HG03432 (cell line): Measurements from ENCODE around the gene AXIN2.
A peak's percentile ranks its signal among the peaks of the same experiment; 100 is the strongest.

Experiments
- ATAC-seq: cut with Tn5 transposase; IDR thresholded peaks from one replicate; pipeline ENCODE4 v1.9.1; 2021; ENCODE audit warnings: mild to moderate bottlenecking, moderate library complexity; ENCODE audit not compliant: unreplicated experiment

Gene AXIN2

DNA sequence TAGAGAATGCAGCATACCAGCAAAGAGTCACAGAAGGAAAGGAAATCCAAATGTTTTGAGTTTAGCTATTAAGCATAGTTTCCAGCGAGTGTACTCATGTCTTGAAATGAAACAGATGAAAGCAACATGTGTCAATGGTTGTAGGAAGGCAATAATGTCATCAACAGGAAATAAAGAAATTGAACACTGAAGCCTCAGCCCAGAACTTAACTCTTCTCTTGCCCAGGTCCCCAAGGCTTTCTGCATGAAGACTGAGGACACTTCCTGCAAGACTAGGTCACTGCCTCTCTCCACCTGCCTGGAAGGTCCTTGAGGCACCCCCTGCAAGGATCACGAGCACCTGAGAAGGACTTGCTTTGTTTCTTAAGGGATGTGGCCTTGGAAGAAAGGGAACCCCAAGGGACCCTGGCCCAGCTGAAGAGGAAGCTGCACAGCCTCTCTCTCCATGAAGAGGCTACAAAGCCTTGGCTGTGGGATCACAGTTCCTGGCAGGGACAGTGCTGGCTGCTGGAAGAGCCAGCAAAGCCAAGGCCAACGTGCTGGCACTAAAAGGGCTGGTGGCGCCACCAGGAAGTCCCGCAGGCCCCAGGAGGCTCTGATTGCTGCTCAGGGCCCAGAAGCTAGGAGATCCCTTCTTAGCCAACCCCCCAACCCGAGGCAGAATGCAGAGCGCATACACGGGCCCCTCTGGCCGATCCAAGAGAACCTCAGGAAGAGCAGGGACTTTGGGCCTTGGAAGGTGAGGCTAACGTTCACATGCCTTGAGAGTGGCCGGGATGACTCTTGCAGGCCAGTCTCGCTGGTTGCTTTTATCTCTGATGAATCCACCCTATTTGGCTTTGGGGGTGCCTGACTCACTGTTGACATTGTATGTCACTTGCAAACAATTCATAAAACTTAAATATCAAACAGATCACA is 23.4 kb upstream of the AXIN2 start:
- no peak for ATAC-seq

DNA sequence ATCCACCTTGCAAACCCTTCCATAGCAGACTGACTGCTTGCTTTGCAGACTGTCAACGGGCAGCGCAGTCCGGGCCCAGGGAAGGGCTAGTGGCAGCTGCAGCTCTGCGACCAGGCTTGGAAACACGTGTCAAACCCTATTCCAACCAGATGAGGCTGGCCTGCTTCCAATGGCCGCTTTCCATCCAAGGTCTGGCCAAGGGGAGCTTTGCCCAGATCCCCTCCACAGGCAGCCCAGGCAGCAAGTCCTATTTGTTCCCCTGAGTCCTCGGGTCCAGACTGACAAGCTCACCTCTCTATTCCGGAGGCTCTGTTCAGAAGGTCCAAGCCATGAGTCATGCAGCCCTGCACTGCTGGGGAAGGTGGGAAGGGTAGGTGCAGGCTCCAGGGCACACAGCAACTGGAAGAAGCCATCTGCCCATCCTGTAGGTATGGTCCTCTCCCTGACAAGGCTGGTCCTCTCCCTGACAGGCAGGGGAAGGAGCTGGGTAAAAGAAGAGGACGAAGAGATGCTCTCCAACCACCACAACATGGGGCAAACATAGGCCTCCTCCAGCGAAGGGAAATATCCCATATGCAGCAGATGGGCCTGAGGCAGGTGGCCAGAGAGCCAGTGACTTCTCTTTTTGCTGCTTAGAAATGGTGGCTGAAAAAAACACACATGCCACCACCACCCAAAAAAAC is 22.6 kb upstream of the AXIN2 start:
- no peak for ATAC-seq

DNA sequence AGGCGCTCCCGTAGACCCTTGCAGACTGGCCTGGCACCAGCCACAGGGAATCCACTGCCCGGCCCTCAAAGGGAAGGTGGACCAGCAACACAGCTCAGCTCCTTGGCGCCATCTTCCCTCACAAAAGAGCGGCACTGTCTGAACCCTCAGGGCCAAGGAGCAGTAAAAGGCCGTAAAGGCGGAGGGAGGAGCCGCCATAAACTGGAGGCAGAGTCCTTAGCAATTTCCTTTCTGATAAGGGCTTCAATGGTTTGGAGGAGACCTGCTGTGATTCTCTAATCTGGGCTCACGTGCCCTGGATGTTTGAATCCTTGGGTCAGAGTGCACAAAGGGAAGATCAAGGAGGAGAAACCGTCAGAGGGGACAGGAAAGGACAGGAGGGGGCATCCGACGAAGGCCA is 15.5 kb upstream of the AXIN2 start:
- no peak for ATAC-seq

DNA sequence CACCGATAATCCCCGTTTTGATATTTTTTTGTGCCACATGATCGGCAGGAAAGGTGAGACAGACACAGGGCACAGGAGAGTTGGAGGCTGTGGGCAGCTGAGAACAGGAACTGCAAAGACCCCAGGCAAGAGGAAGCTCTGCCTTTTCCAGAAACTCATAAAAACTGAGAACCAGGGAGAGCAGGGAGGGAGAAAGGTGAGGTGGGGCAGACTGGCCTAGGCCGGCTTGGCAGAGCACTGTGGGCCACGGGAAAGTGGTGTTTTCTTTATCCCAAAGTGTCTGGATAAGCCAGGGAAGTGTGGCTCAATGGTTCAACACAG is 11.8 kb upstream of the AXIN2 start:
- ATAC-seq, result no peak

DNA sequence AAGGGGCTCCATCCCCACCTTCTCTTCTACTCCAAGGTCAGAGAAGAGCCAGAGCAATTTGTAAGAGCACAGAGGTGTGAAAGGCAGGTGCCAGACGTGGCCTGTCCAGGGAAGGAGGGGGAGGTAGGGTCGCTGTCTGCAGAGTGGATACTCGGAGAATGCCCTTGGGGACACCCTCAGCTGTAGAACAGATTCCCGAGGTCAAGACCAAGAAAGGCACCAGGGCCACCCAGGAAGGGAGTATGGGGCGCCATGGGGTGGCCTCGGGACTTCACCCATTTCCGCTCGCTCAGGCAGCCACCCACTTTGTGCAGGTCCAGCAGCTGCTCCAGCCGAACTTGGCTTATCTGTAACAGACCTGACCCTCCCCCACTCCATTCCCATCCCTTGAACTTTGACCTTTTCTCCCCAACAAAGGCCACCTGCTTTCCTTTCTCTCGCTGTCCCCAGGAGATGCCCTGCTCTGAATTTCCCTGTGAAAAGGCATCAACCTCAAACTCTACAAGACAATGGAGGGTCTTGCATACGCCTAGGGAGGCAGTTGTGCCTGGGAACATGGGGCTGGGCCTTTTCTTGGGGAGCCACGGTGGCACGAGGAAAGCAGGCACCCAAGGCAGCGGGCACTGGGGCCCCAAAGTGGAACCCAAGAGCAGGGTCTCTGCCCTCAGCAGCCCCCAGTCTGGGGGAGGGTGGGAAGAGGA is 11.3 kb upstream of the AXIN2 start:
- no peak for ATAC-seq

DNA sequence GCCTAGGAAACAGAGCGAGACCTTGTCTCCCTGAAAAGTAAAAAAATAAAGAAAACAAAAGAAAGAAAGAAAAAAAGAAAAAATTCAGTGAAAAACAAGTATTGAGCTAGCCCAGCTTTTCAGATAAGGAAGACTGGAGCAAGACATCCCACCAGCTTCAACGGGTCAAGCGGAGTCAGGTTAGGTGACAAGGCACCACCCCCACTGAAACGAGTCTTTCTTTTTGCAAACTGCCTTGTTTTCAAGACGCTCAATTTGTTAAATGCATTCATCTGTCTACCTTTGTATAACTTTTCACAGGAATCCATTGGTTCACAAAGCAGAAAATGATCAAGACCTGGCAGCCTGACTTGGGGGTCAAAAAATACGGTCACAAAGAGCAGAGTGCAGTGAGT is 10.7 kb upstream of the AXIN2 start:
- no peak for ATAC-seq

DNA sequence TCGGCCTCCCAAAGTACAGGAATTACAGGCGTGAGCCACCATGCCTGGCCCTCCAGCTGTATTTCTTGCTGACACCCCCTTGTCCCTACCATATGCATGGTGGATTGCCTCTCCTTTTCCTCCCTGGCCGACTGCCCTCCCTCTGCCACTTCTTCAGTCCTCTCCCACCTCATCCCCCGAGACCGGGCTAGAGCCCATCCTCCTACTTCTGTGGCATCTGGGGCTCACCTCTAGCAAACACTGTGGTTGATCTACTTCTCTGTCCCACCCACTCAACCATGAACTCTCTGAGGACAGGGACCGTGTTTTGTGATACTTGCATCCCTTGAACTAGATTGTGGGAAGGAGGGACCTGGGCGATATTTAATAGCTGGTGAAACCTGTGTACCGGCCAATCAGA is 7.5 kb upstream of the AXIN2 start:
- no peak for ATAC-seq

DNA sequence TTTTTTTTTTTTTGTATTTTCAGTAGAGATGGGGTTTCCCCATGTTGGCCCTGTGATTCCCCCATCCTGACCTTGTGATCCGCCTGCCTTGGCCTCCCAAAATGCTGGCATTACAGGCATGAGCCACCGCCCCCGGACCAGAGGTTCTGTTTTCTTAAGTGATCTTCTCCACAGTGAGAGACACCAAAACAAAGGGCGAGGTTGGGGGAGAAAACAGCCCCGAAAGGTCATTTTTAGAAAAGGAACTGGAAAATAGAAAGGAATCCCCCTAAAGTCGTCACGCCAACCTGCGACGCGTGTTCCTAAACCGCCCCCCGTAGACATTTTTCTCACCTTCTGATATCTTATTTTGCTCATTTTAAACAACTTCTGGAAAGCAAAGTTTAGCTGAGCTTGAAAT is 6.1 kb upstream of the AXIN2 start:
- ATAC-seq, result no peak

DNA sequence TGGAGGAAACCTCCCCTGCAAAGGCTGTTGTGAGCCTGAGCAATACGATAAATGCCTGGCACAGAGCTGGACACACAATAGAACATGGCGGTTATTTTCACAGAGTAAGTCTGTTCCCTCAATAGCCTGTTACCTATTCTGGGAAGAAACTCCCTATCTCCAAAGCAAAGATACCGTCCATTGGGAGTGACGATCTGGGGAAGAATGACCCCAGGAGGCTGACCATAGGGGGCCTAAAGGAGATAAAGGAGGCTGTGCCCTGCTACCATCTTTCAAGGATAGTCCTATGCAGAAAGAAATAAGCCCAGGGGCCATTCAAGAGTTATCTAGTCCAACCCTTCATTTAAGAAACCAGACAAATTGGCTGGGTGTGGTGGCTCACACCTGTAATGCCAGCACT is 4.1 kb upstream of the AXIN2 start:
- ATAC-seq, result no peak

DNA sequence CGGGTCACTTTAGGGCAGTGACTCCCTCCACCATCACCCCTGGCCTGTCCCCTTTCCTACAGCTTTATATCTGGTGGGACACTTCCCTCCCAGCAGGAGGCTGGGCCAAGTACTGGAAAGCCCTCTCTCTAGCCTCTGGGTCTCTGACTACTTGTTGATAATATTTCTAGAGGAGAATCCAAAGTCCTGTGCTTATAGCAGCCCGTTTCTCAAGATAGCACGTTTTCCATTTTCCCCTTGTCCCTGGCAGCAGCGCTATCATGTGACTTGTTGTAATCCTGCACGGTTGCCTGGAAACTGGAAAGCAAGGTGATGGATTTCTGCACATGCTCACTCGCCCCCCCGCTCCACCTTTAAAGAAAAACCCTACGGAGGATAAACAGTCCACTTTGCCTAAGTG is 3.3 kb upstream of the AXIN2 start:
- ATAC-seq, result no peak

DNA sequence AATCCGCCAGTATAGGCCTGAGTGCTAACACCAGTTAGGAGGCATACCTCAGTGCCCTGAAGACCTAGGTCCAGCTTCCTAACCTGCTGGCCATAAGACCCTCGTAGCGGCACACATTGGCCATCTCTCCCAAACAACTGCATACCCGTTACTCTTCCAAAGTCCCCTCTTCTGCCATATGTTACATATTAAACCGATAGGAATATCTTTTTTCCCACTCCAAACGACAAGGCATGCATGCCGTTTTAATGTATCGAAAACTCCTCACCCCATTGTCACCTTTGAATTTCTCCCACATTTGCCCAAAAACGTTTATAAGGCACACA is 721 bp upstream of the AXIN2 start:
- no peak for ATAC-seq

DNA sequence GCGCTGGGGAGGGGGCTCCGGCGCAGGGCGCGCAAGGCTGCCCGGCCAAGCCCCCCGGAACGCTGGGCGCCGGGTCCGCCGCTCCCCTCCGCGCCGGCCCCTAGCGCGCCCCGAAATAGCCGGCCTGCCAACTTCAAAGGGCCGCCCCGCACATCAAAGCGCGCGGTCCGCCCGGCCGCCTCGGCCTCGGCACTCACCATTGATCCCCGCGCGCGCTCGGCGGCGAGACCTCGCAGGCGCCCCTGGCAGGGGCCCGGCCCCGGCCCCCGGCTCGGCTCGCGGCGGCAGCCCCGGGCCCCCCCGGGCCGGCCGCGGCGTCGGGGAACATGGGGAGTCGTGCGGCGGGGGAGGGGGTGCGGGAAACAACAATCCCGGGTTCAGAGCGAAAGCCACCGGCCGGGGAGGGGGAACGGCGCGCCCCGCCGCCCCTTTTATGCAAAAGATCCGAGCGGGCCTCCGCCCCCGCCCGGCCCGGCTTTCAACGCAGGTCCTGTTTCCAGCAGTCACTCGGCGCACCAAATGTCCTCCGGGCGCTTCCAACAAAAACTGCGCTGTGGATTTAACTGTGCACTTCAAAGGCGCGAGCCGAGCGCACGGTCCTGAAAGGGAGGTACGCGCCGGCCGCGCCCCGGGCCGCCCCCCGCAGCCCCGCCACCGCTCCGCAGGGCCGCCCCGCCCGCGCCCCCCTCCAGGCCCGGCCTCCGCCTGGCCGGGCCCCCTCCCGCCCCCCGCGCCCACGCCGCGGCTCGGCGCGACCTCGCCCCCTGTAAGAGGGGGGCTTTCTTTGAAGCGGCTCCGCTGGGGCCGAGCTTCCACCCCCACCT is 608 bp downstream of the AXIN2 start:
- ATAC-seq, result peak; percentile 53

DNA sequence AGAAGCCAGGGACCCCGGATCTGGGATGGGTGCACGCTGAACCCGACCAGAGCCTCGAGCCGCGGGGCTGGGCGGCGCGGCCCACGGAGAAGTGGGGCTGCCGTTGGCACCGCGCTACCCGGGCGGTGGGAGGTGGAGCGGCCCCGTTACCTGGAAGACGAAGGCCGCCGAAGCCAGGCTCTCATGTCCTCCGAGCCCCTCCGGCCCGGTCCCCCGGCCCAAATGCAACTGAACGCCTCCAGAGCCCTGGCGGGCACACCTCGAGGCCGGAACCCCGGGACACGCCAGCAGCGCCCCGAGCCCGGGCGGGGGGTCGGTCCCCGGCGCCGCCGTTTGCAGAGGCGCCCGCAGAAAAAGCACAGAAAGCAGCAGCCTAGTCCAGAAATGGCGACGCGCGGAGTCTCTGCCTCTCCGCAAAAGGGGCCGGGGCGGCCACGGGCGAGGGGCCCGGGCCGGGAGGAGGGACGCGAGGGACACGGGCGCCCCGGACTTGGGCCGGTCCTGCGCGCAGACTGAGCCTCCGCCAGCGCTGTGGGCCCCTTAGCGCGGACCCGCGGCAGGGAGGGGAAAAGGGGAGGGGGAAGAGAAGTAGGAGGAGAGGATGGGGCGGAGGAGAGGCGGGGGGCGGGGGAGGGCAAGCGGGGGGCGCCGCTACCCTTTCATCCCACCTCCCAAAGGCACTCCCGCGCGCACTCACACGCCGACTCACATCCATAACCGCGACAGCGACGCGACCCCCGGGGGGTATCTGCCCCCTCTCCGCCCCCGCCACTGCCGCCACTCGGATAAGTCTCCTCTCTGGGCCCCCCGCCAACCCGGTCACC is 1.4 kb downstream of the AXIN2 start:
- ATAC-seq, result no peak

DNA sequence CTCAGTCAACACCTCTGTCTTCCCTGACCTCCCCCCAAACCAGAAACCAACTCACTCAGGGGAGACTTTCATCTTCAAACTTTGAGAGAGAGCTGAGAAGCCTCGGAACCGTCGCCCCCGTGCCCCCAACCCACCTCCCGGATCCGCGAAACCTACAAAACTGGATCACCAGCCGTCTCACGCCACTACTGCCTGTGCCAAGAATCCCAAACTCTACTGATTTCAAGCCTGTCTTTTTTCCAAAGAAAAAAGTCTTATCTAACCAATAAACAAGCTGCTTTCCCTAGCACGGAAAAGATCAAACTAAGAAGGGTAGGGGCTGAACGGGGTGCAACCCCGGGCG is 2.0 kb downstream of the AXIN2 start:
- no peak for ATAC-seq

DNA sequence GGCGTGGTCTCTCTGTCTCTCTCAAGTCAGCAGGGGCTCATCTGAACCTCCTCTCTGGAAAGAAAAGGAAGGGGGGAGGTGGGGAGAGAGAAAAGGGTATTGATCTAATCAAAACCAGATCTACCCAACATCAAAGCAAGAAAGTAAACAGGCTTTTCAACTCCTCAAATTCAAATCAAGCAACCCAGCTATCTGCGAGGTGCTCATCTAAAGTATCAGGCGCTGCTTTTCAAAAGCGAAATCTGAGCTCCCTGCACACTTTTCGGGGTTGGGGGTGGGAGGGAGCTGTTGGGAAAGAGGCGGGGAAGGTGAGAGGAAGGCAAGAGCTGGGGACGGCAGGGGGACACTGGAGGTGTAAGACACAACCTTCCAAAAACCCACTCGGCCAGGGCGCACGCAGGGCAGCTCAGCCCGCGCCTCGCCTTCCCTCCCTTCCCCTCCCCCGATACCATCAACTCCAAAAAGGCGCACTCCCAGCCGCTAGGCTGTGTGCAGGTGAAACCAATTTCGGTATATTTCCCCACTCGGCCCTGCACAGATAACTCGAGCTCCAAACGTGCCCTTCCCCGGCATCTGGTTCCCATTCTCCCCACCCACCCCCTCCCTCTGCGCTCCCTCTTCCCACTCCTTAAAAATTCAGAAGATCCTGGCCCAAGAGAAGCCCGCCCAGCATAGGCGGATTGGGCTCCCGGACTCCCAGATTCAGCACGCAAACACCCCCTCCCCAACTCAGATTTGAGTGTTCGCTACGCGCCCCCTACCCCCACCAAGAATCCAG is 2.6 kb downstream of the AXIN2 start:
- ATAC-seq, result no peak

DNA sequence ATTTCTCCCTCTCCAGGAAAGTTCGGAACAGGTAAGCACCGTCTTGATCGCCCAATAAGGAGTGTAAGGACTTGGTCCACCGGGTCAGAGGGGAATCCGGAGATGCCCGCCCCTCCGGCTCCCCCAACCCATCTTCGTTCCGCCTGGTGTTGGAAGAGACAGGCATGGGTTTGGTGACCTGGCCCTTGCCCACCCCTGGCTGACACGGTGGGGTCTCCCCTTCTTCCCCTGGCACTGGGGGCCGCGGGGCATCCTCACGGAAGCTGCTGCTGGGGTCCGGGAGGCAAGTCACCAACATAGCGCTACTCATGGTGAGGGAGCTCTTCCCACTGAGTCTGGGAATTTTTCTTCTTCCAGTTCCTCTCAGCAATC is 3.2 kb downstream of the AXIN2 start:
- ATAC-seq, result no peak

DNA sequence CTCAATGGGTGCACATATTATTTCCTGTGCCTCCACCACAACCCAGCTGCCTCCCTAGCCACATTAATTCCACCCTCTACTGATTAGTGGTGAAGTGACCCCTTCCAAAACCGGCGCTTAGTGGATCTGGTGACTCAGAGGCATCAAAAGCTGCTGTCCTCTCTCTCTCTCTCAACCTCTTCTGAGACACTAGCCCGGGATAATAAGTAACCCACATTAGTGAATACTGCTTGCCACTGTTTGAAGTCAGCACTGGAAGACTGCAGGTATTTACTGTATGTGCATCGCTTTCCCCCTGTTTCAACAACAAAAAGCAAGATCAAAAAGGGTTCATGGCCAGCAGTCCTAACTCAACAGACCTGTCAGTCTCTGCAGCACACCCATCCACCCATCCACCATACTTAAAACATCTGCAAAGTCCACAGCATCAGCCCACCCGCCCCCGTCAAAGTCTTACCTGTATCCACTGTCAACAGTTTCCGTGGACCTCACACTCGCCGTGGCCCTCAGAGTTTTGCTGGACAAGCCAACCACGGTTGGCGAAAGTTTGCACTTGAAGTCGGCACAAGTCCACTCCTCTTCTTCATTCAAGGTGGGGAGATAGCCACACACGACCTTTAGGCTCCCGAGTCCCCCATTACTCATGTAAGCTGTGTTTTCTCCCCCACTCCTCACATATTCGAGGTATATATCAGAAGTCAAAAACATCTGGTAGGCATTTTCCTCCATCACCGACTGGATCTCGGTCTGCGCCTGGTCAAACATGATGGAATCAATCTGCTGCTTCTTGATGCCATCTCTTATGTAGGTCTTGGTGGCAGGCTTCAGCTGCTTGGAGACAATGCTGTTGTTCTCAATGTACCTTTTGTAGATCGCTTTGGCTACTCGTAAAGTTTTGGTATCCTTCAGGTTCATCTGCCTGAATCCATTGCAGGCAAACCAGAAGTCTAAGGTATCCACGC is 3.8 kb downstream of the AXIN2 start:
- ATAC-seq, result no peak

DNA sequence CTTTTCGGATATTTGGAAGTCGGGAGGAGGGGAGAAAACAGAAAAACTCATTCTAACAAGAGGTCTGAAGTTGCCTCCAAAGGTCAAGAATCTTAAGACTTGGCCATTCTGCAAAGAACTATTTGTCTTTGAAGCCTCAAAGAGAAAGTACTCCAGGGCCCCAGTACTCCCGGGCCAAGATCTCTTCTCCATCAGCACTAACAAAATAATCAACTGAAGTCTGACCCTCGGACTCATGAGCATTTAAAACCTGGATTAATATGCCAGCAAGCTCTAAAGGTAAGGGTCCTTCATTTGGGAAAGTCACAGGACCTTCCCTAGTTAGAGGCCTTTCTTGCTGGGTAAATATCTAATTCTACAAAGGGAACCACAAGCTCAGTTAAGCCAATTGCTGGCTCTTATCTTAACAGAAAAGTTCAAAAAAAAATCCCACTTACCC is 4.5 kb downstream of the AXIN2 start:
- ATAC-seq, result no peak
